Adrenal gland (tissue), 12 donors: Measurements from ENCODE around the gene HTRA3. TPM values are rescaled to one million over a fixed set of nuclear protein-coding genes. Genes with fewer than 3 reads are reported as not detected.

Experiments
- DNase-seq, 7 donors: peaks; one replicate each; pipeline ENCODE4 v3.0.0-alpha.2; 2019 to 2020
- H3K27ac ChIP-seq, 5 donors: fragments of 200-600 bp; sonication (generic) in 4 of 5; 1 replicate in 3 of 5; 2 replicates in 2 of 5; pipeline versions ENCODE4 v1.5.1 to v1.8.0; 2016 to 2020; ENCODE audit warnings: mild to moderate bottlenecking in 1 of 5
- H3K27me3 ChIP-seq: fragments of 200-600 bp; 2 replicates; pipeline ENCODE4 v1.8.0; 2021
- H3K36me3 ChIP-seq, 2 donors: fragments of 200-600 bp; replicated peaks in 1 of 2; 1 replicate in 1 of 2; 2 replicates in 1 of 2; pipeline versions ENCODE4 v1.5.1 to v1.8.0; 2018 to 2022
- H3K4me1 ChIP-seq, 2 donors: fragments of 200-600 bp; replicated peaks in 1 of 2; 1 replicate in 1 of 2; 2 replicates in 1 of 2; pipeline versions ENCODE4 v1.5.1 to v1.8.0; 2018 to 2021
- H3K4me3 ChIP-seq, 4 donors: fragments of 200-600 bp; sonication (generic) in 3 of 4; one replicate each; pipeline ENCODE4 v1.5.1; 2016 to 2018
- H3K9me3 ChIP-seq, 3 donors: fragments of 200-600 bp; sonication (generic) in 1 of 3; replicated peaks in 1 of 3; 1 replicate in 2 of 3; 2 replicates in 1 of 3; pipeline versions ENCODE4 v1.5.1 to v1.8.0; 2016 to 2021
- CTCF ChIP-seq, 6 experiments: fragments of 450-650 bp in 4 of 6; fragments of 200-600 bp in 2 of 6; sonication (generic) in 1 of 6; IDR thresholded peaks; 1 replicate in 5 of 6; 2 replicates in 1 of 6; pipeline versions ENCODE4 v1.5.1 to v1.8.0; 2016 to 2021; ENCODE audit warnings: antibody characterized with exemption in 6 of 6, mild to moderate bottlenecking in 2 of 6, moderate library complexity in 1 of 6
- POLR2A ChIP-seq, 2 donors: fragments of 450-650 bp; IDR thresholded peaks; one replicate each; pipeline ENCODE4 v1.6.1; 2017; ENCODE audit warnings: antibody characterized with exemption in 2 of 2, mild to moderate bottlenecking in 2 of 2, moderate library complexity in 1 of 2
- WGBS, 4 donors: extraction: QIAGEN DNeasy Blood & Tissue Kit in 2 of 4; methylation state at CpG; one replicate each; pipeline versions ENCODE4 v1.1.5 to v1.1.7; 2013 to 2017; 5-methylcytosine and 5-hydroxymethylcytosine counted together
- intact Hi-C, 2 donors: fragments of 100-400 bp; cut with DNase I; formaldehyde crosslinking; loops; one replicate each; pipeline versions ENCODE4 v1.14.1 to v1.15.0; 2022 to 2023
- polyA plus RNA-seq, 3 donors: library from polyadenylated mRNA; stranded (reverse); fragments of 200-250 nt in 2 of 3; fragments of 350-450 nt in 1 of 3; fragmentation: Illumina TruSeq in 1 of 3; extraction: RNeasy Lipid Tissue Mini Kit (QIAGEN cat#74804) in 1 of 3; gene quantifications; one replicate each; pipeline ENCODE4 v1.2.3, GENCODE V29; 2013 to 2014
- total RNA-seq, 9 donors: library from RNA; depleted of rRNA in 4 of 9; stranded (reverse); fragments of >200 nt in 4 of 9; fragments of 120-200 nt in 1 of 9; fragmentation: NEBNext Ultra II Directional in 1 of 9; extraction: Animal tissue kit (Norgen Biotek cat#: 25700) in 1 of 9; gene quantifications; one replicate each; pipeline versions ENCODE4 v1.1.0 to v1.2.4, GENCODE V29; 2013 to 2023
- donor health status: healthy with polysubstance abuse.
- donor health status: Bipolar disorder and iron deficiency.
- donor health status: DM: yes; HTN: yes; CAD: no.
- donor health status: DM: no; HTN: no; CAD: no.
- donor health status: DM: no; HTN: no; CAD: no.
- donor health status: DM: yes; HTN: yes; CAD: no.

Gene HTRA3
- total and polyA plus RNA-seq, 12 donors, result 1.6 to 14.0 (median 4.2) TPM

GRCh38 chr4:8311101-8312068 is 41.8 kb downstream of the HTRA3 start:
- no peak for TF ChIP-seq POLR2A (IDR thresholded peaks at IDR 0.05)
- TF ChIP-seq CTCF (IDR thresholded peaks at IDR 0.05), result no peak
- 70 to 91% (median 82%) methylated on average over 9 to 13 of the region's 13 CpGs for WGBS, 4 donors
- no peak overlapping the region for H3K4me3 ChIP-seq
- H3K4me1 ChIP-seq, result peaks cover 10 to 11% of the 10 kb centered on the region in 2 donors
- DNase-seq, result peak in 2 of 7 donors; percentile 2 to 4
- no peaks in the 10 kb centered on the region for H3K27me3 ChIP-seq
- intact Hi-C loops, result no loop called here
- H3K27ac ChIP-seq, result no peak overlapping the region
- no peaks in the 10 kb centered on the region for H3K36me3 ChIP-seq
- H3K9me3 ChIP-seq, result no peaks in the 10 kb centered on the region

GRCh38 chr4:8312069-8312445 is 42.5 kb downstream of the HTRA3 start:
- intact Hi-C loops, result no loop called here
- peak in 1 of 7 donors; percentile 5 for DNase-seq

GRCh38 chr4:8312976-8313375 is 43.4 kb downstream of the HTRA3 start:
- H3K27me3 ChIP-seq, result no peaks in the 10 kb centered on the region
- H3K27ac ChIP-seq, result no peak overlapping the region
- no peak overlapping the region for H3K4me3 ChIP-seq
- no peak for DNase-seq
- H3K4me1 ChIP-seq, result peaks cover 10 to 11% of the 10 kb centered on the region in 2 donors
- H3K36me3 ChIP-seq, result no peaks in the 10 kb centered on the region
- intact Hi-C loops, result no loop called here
- no peaks in the 10 kb centered on the region for H3K9me3 ChIP-seq
- no peak for TF ChIP-seq CTCF (IDR thresholded peaks at IDR 0.05)
- no peak for TF ChIP-seq POLR2A (IDR thresholded peaks at IDR 0.05)

More at GRCh38 chr4:8312069-8312445, 42.5 kb downstream of the HTRA3 start:
- 78 to 94% (median 85%) methylated on average over 3 of the region's 3 CpGs for WGBS, 4 donors
- no peak overlapping the region for H3K4me3 ChIP-seq
- TF ChIP-seq POLR2A (IDR thresholded peaks at IDR 0.05) (no peak), CTCF (IDR thresholded peaks at IDR 0.05) (no peak)
- H3K4me1 ChIP-seq, result peaks cover 10 to 11% of the 10 kb centered on the region in 2 donors
- H3K9me3 ChIP-seq, result no peaks in the 10 kb centered on the region
- no peaks in the 10 kb centered on the region for H3K27me3 ChIP-seq
- no peaks in the 10 kb centered on the region for H3K36me3 ChIP-seq
- no peak overlapping the region for H3K27ac ChIP-seq

GRCh38 chr4:8314691-8315255 is 45.2 kb downstream of the HTRA3 start:
- H3K4me1 ChIP-seq, result peaks cover 11 to 12% of the 10 kb centered on the region in 2 donors
- no peaks in the 10 kb centered on the region for H3K9me3 ChIP-seq
- WGBS, 4 donors, result 91 to 95% (median 93%) methylated on average over 2 to 5 of the region's 5 CpGs
- TF ChIP-seq POLR2A (IDR thresholded peaks at IDR 0.05) (no peak), CTCF (IDR thresholded peaks at IDR 0.05) (no peak)
- H3K36me3 ChIP-seq, result no peaks in the 10 kb centered on the region
- no peaks in the 10 kb centered on the region for H3K27me3 ChIP-seq
- intact Hi-C loops, result no loop called here
- DNase-seq, result peak in 4 of 7 donors; percentile 3 to 38 (median 14)
- H3K4me3 ChIP-seq, result no peak overlapping the region
- no peak overlapping the region for H3K27ac ChIP-seq
